ENCODE data around the gene ZMYND8.
"Not testable (repeated sequence)": the region's sequence is repeated elsewhere in the genome, so short reads cannot be mapped to it uniquely, and the experiment has no call there.

Gene ZMYND8

GRCh38 chr20:47356526-47357295 lies at the start of gene ZMYND8:
Gene ZMYND8, minus strand, starts transcription at chr20:47356699. Its CDS starts 29 bp downstream, at chr20:47356670.
- Histone ChIP-seq H3K36me3 (ENCODE audit: control insufficient read depth in 2 of 2, insufficient read depth in 2 of 2, low read length in 2 of 2) (no peaks in the 10 kb centered on the region), H3K27ac (ENCODE audit: low read length) (peak within 1 kb of the TSS; percentile 99), H3K27me3 (ENCODE audit: control insufficient read depth in 1 of 2, insufficient read depth in 2 of 2, low read length in 2 of 2) (no peaks in the 10 kb centered on the region), H3K9ac (ENCODE audit: low read length in 2 of 2) (peak within 1 kb of the TSS; percentile 77 to 90), H3K9me3 (ENCODE audit: control insufficient read depth in 2 of 2, low read length in 2 of 2) (no peaks in the 10 kb centered on the region), H3K4me1 (ENCODE audit: control insufficient read depth, insufficient read depth, low read length) (peaks cover 97% of the 10 kb centered on the region), H3K4me3 (ENCODE audit: low read length in 2 of 2) (peak within 1 kb of the TSS; percentile 42 to 55)

- H3K4me1 ChIP-seq (ENCODE audit: control insufficient read depth, insufficient read depth, low read length) = no peaks in the 10 kb centered on the region
- H3K27me3 ChIP-seq (ENCODE audit: control insufficient read depth in 1 of 2, insufficient read depth in 2 of 2, low read length in 2 of 2) = no peaks in the 10 kb centered on the region
- H3K4me3 ChIP-seq (ENCODE audit: low read length in 2 of 2) = no peak overlapping the region
- H3K9me3 ChIP-seq (ENCODE audit: control insufficient read depth in 2 of 2, low read length in 2 of 2) = no peaks in the 10 kb centered on the region
- H3K9ac ChIP-seq (ENCODE audit: low read length in 2 of 2) = no peak overlapping the region
- H3K36me3 ChIP-seq (ENCODE audit: control insufficient read depth in 2 of 2, insufficient read depth in 2 of 2, low read length in 2 of 2) = no peaks in the 10 kb centered on the region
- no peak overlapping the region for H3K27ac ChIP-seq (ENCODE audit: low read length)
These were observed 49.4 kb upstream of the ZMYND8 start for GRCh38 chr20:47405775-47406325.

GRCh38 chr20:47400685-47401084 lies 44.2 kb upstream of the ZMYND8 start:
- Histone ChIP-seq H3K9ac (ENCODE audit: low read length in 2 of 2) (no peak overlapping the region), H3K9me3 (ENCODE audit: control insufficient read depth in 2 of 2, low read length in 2 of 2) (no peaks in the 10 kb centered on the region), H3K36me3 (ENCODE audit: control insufficient read depth in 2 of 2, insufficient read depth in 2 of 2, low read length in 2 of 2) (no peaks in the 10 kb centered on the region), H3K4me3 (ENCODE audit: low read length in 2 of 2) (no peak overlapping the region), H3K4me1 (ENCODE audit: control insufficient read depth, insufficient read depth, low read length) (no peaks in the 10 kb centered on the region), H3K27ac (ENCODE audit: low read length) (no peak overlapping the region), H3K27me3 (ENCODE audit: control insufficient read depth in 1 of 2, insufficient read depth in 2 of 2, low read length in 2 of 2) (no peaks in the 10 kb centered on the region)

- Histone ChIP-seq H3K4me1 (ENCODE audit: control insufficient read depth, insufficient read depth, low read length) (no peaks in the 10 kb centered on the region), H3K27ac (ENCODE audit: low read length) (no peak overlapping the region), H3K36me3 (ENCODE audit: control insufficient read depth in 2 of 2, insufficient read depth in 2 of 2, low read length in 2 of 2) (no peaks in the 10 kb centered on the region), H3K27me3 (ENCODE audit: control insufficient read depth in 1 of 2, insufficient read depth in 2 of 2, low read length in 2 of 2) (no peaks in the 10 kb centered on the region), H3K9ac (ENCODE audit: low read length in 2 of 2) (no peak overlapping the region), H3K9me3 (ENCODE audit: control insufficient read depth in 2 of 2, low read length in 2 of 2) (no peaks in the 10 kb centered on the region), H3K4me3 (ENCODE audit: low read length in 2 of 2) (no peak overlapping the region)
These were observed 41.3 kb upstream of the ZMYND8 start for GRCh38 chr20:47397652-47398301.

- Histone ChIP-seq H3K4me3 (ENCODE audit: low read length in 2 of 2) (no peak overlapping the region), H3K9me3 (ENCODE audit: control insufficient read depth in 2 of 2, low read length in 2 of 2) (no peaks in the 10 kb centered on the region), H3K9ac (ENCODE audit: low read length in 2 of 2) (no peak overlapping the region), H3K27me3 (ENCODE audit: control insufficient read depth in 1 of 2, insufficient read depth in 2 of 2, low read length in 2 of 2) (no peaks in the 10 kb centered on the region), H3K27ac (ENCODE audit: low read length) (no peak overlapping the region), H3K4me1 (ENCODE audit: control insufficient read depth, insufficient read depth, low read length) (no peaks in the 10 kb centered on the region), H3K36me3 (ENCODE audit: control insufficient read depth in 2 of 2, insufficient read depth in 2 of 2, low read length in 2 of 2) (no peaks in the 10 kb centered on the region)
These were observed 40.4 kb upstream of the ZMYND8 start for GRCh38 chr20:47396762-47397476.

- H3K9me3 ChIP-seq (ENCODE audit: control insufficient read depth in 2 of 2, low read length in 2 of 2); H3K27ac ChIP-seq (ENCODE audit: low read length); H3K27me3 ChIP-seq (ENCODE audit: control insufficient read depth in 1 of 2, insufficient read depth in 2 of 2, low read length in 2 of 2); H3K36me3 ChIP-seq (ENCODE audit: control insufficient read depth in 2 of 2, insufficient read depth in 2 of 2, low read length in 2 of 2); H3K4me3 ChIP-seq (ENCODE audit: low read length in 2 of 2); H3K4me1 ChIP-seq (ENCODE audit: control insufficient read depth, insufficient read depth, low read length); H3K9ac ChIP-seq (ENCODE audit: low read length in 2 of 2): not testable (repeated sequence)
These were observed 37.5 kb upstream of the ZMYND8 start for GRCh38 chr20:47393796-47394514.

- Histone ChIP-seq H3K9ac (ENCODE audit: low read length in 2 of 2) (no peak overlapping the region), H3K27me3 (ENCODE audit: control insufficient read depth in 1 of 2, insufficient read depth in 2 of 2, low read length in 2 of 2) (no peaks in the 10 kb centered on the region), H3K36me3 (ENCODE audit: control insufficient read depth in 2 of 2, insufficient read depth in 2 of 2, low read length in 2 of 2) (no peaks in the 10 kb centered on the region), H3K4me3 (ENCODE audit: low read length in 2 of 2) (no peak overlapping the region), H3K9me3 (ENCODE audit: control insufficient read depth in 2 of 2, low read length in 2 of 2) (no peaks in the 10 kb centered on the region), H3K4me1 (ENCODE audit: control insufficient read depth, insufficient read depth, low read length) (no peaks in the 10 kb centered on the region), H3K27ac (ENCODE audit: low read length) (no peak overlapping the region)
These were observed 36.2 kb upstream of the ZMYND8 start for GRCh38 chr20:47392721-47393073.

- Histone ChIP-seq H3K27ac (ENCODE audit: low read length) (no peak overlapping the region), H3K9ac (ENCODE audit: low read length in 2 of 2) (no peak overlapping the region), H3K36me3 (ENCODE audit: control insufficient read depth in 2 of 2, insufficient read depth in 2 of 2, low read length in 2 of 2) (no peaks in the 10 kb centered on the region)
These were observed 35.7 kb upstream of the ZMYND8 start for GRCh38 chr20:47392015-47392720.

GRCh38 chr20:47391276-47392010 lies 34.9 kb upstream of the ZMYND8 start:
- H3K9me3 ChIP-seq (ENCODE audit: control insufficient read depth in 2 of 2, low read length in 2 of 2) = no peaks in the 10 kb centered on the region
- no peaks in the 10 kb centered on the region for H3K36me3 ChIP-seq (ENCODE audit: control insufficient read depth in 2 of 2, insufficient read depth in 2 of 2, low read length in 2 of 2)
- no peak overlapping the region for H3K9ac ChIP-seq (ENCODE audit: low read length in 2 of 2)
- H3K27me3 ChIP-seq (ENCODE audit: control insufficient read depth in 1 of 2, insufficient read depth in 2 of 2, low read length in 2 of 2) = no peaks in the 10 kb centered on the region
- no peaks in the 10 kb centered on the region for H3K4me1 ChIP-seq (ENCODE audit: control insufficient read depth, insufficient read depth, low read length)
- H3K4me3 ChIP-seq (ENCODE audit: low read length in 2 of 2) = no peak overlapping the region
- no peak overlapping the region for H3K27ac ChIP-seq (ENCODE audit: low read length)

More at GRCh38 chr20:47392015-47392720, 35.7 kb upstream of the ZMYND8 start:
- Histone ChIP-seq H3K4me1 (ENCODE audit: control insufficient read depth, insufficient read depth, low read length) (no peaks in the 10 kb centered on the region), H3K27me3 (ENCODE audit: control insufficient read depth in 1 of 2, insufficient read depth in 2 of 2, low read length in 2 of 2) (no peaks in the 10 kb centered on the region), H3K4me3 (ENCODE audit: low read length in 2 of 2) (no peak overlapping the region), H3K9me3 (ENCODE audit: control insufficient read depth in 2 of 2, low read length in 2 of 2) (no peaks in the 10 kb centered on the region)
